Fibroblast of skin of right biceps (primary cell): ENCODE results near the gene FZD2.
"Not testable (repeated sequence)": the region's sequence is repeated elsewhere in the genome, so short reads cannot be mapped to it uniquely, and the experiment has no call there.

Experiments used
- DNase-seq: peaks from one replicate; pipeline ENCODE4 v3.0.0-alpha.2; 2013

The FZD2 gene

GRCh38 chr17:44546671-44547606 lies 10.3 kb upstream of the FZD2 start:
- DNase-seq = peak; percentile 82

GRCh38 chr17:44547625-44548267 lies 9.5 kb upstream of the FZD2 start:
- DNase-seq = peak; percentile 85

GRCh38 chr17:44548376-44549230 lies 8.7 kb upstream of the FZD2 start:
- DNase-seq = no peak

- DNase-seq = no peak
These were observed 7.6 kb upstream of the FZD2 start for GRCh38 chr17:44549686-44550085.

GRCh38 chr17:44552361-44552760 lies 4.9 kb upstream of the FZD2 start:
- DNase-seq = no peak

GRCh38 chr17:44555099-44555498 lies 2.2 kb upstream of the FZD2 start:
- DNase-seq = peak; percentile 82

GRCh38 chr17:44556166-44556831 lies 985 bp upstream of the FZD2 start:
- peak; percentile 84 for DNase-seq

GRCh38 chr17:44557651-44558285 lies 484 bp downstream of the FZD2 start:
- DNase-seq = peak; percentile 72

GRCh38 chr17:44558334-44558709 lies 1.0 kb downstream of the FZD2 start:
- DNase-seq = peak; percentile 37

GRCh38 chr17:44558710-44559633 lies 1.7 kb downstream of the FZD2 start:
- peak; percentile 59 for DNase-seq

GRCh38 chr17:44559634-44560554 lies 2.6 kb downstream of the FZD2 start:
- peak; percentile 34 for DNase-seq

- DNase-seq = no peak
These were observed 3.9 kb downstream of the FZD2 start for GRCh38 chr17:44561237-44561623.

GRCh38 chr17:44564429-44564828 lies 7.1 kb downstream of the FZD2 start:
- no peak for DNase-seq

- peak; percentile 15 for DNase-seq
These were observed 8.7 kb downstream of the FZD2 start for GRCh38 chr17:44565866-44566443.

- not testable (repeated sequence) for DNase-seq
These were observed 11.1 kb downstream of the FZD2 start for GRCh38 chr17:44568311-44568944.

GRCh38 chr17:44568945-44569858 lies 11.9 kb downstream of the FZD2 start:
- peak; percentile 70 for DNase-seq

GRCh38 chr17:44572801-44573200 lies 15.5 kb downstream of the FZD2 start:
- DNase-seq = no peak

GRCh38 chr17:44575403-44575802 lies 18.1 kb downstream of the FZD2 start:
- DNase-seq = no peak
